IMR-90 (cell line): ENCODE results near the gene HOXB1.

Experiments used
- BHLHE40 ChIP-seq: fragments of 150-350 bp; IDR thresholded peaks from 2 replicates; pipeline ENCODE4 v1.6.1; 2016; ENCODE audit warnings: mild to moderate bottlenecking, low read depth, low read length
- CEBPB ChIP-seq: IDR thresholded peaks from 2 replicates; pipeline ENCODE4 v1.6.1; 2012; ENCODE audit warnings: low read depth, low read length, improper control_type of control experiment
- CHD1 ChIP-seq: IDR thresholded peaks from 2 replicates; pipeline ENCODE4 v1.6.1; 2012; ENCODE audit warnings: low read depth, low read length, improper control_type of control experiment
- CTCF ChIP-seq: conservative IDR thresholded peaks from 2 replicates; pipeline ENCODE4 v1.5.1; 2012; ENCODE audit warnings: mild to moderate bottlenecking, low read depth, low read length, improper control_type of control experiment
- FOS ChIP-seq: fragments of 150-350 bp; IDR thresholded peaks from 2 replicates; pipeline ENCODE4 v1.6.1; 2016; ENCODE audit warnings: low read depth, low read length
- MAFK ChIP-seq: IDR thresholded peaks from 2 replicates; pipeline ENCODE4 v1.6.1; 2012; ENCODE audit warnings: low read depth, low read length, improper control_type of control experiment
- MXI1 ChIP-seq: IDR thresholded peaks from 2 replicates; pipeline ENCODE4 v1.6.1; 2012; ENCODE audit warnings: low read depth, mild to moderate bottlenecking, low read length, moderate library complexity, borderline replicate concordance
- POLR2A ChIP-seq: IDR thresholded peaks from 2 replicates; pipeline ENCODE4 v1.6.1; 2012; ENCODE audit warnings: mild to moderate bottlenecking, low read depth, low read length
- RAD21 ChIP-seq: IDR thresholded peaks from 2 replicates; pipeline ENCODE4 v1.6.1; 2012; ENCODE audit warnings: low read length, improper control_type of control experiment
- RFX5 ChIP-seq: IDR thresholded peaks from 2 replicates; pipeline ENCODE4 v1.8.0; 2012; ENCODE audit warnings: low read depth, mild to moderate bottlenecking, low read length, moderate library complexity
- SMC3 ChIP-seq: fragments of 150-350 bp; IDR thresholded peaks from 2 replicates; pipeline ENCODE4 v1.6.1; 2016; ENCODE audit warnings: low read depth, mild to moderate bottlenecking, antibody characterized with exemption, low read length, moderate library complexity
- USF2 ChIP-seq: fragments of 150-350 bp; IDR thresholded peaks from 2 replicates; pipeline ENCODE4 v1.6.1; 2017; ENCODE audit warnings: mild to moderate bottlenecking, antibody characterized with exemption, low read length, low read depth

- TF ChIP-seq CTCF (no peak), POLR2A (no peak), RAD21 (no peak), USF2 (no peak), MXI1 (no peak), SMC3 (no peak), MAFK (no peak), FOS (no peak), RFX5 (no peak), BHLHE40 (no peak), CHD1 (no peak), CEBPB (no peak)
Measured at GRCh38 chr17:48578616-48579470, 48.0 kb upstream of the HOXB1 start.
